ENCODE results near the gene MAG.
A peak's percentile ranks its signal among the peaks of the same experiment; 100 is the strongest.

MAG gene

GRCh38 chr19:35314031-35314430 is 22.1 kb downstream of the MAG start:
- DNase-seq (ENCODE audit: low read depth in 4 of 4, low spot score in 1 of 4) = no peak

- no peak for DNase-seq (ENCODE audit: low read depth in 4 of 4, low spot score in 1 of 4)
These were observed 23.0 kb downstream of the MAG start for GRCh38 chr19:35314858-35315470.

- no peak for DNase-seq (ENCODE audit: low read depth in 4 of 4, low spot score in 1 of 4)
These were observed 23.9 kb downstream of the MAG start for GRCh38 chr19:35315883-35316282.

- no peak for DNase-seq (ENCODE audit: low read depth in 4 of 4, low spot score in 1 of 4)
These were observed 24.6 kb downstream of the MAG start for GRCh38 chr19:35316560-35316959.

- DNase-seq (ENCODE audit: low read depth in 4 of 4, low spot score in 1 of 4) = no peak
These were observed 25.6 kb downstream of the MAG start for GRCh38 chr19:35317464-35318043.

GRCh38 chr19:35318679-35319448 is 26.9 kb downstream of the MAG start:
- DNase-seq (ENCODE audit: low read depth in 4 of 4, low spot score in 1 of 4) = no peak

GRCh38 chr19:35320065-35320713 is 28.2 kb downstream of the MAG start:
- no peak for DNase-seq (ENCODE audit: low read depth in 4 of 4, low spot score in 1 of 4)

GRCh38 chr19:35321291-35321690 is 29.3 kb downstream of the MAG start:
- no peak for DNase-seq (ENCODE audit: low read depth in 4 of 4, low spot score in 1 of 4)

GRCh38 chr19:35322014-35322413 is 30.1 kb downstream of the MAG start:
- DNase-seq (ENCODE audit: low read depth in 4 of 4, low spot score in 1 of 4) = no peak

- no peak for DNase-seq (ENCODE audit: low read depth in 4 of 4, low spot score in 1 of 4)
These were observed 35.7 kb downstream of the MAG start for GRCh38 chr19:35327642-35328041.

GRCh38 chr19:35328851-35329285 is 36.9 kb downstream of the MAG start, which contains the start of gene CD22:
Gene CD22, plus strand, starts transcription at chr19:35329187. Its CDS starts 2,854 bp downstream, at chr19:35332041.
- no peak for DNase-seq (ENCODE audit: low read depth in 4 of 4, low spot score in 1 of 4)

GRCh38 chr19:35329323-35329722 is 37.4 kb downstream of the MAG start:
- DNase-seq (ENCODE audit: low read depth in 4 of 4, low spot score in 1 of 4) = no peak

GRCh38 chr19:35330475-35330874 is 38.5 kb downstream of the MAG start:
- no peak for DNase-seq (ENCODE audit: low read depth in 4 of 4, low spot score in 1 of 4)

- DNase-seq (ENCODE audit: low read depth in 4 of 4, low spot score in 1 of 4) = no peak
These were observed 39.7 kb downstream of the MAG start for GRCh38 chr19:35331551-35332214.

GRCh38 chr19:35332817-35333216 is 40.9 kb downstream of the MAG start:
- peak in 1 of 4 experiments; percentile 9 for DNase-seq (ENCODE audit: low read depth in 4 of 4, low spot score in 1 of 4)

- DNase-seq (ENCODE audit: low read depth in 4 of 4, low spot score in 1 of 4) = no peak
These were observed 42.3 kb downstream of the MAG start for GRCh38 chr19:35334144-35334753.

GRCh38 chr19:35336166-35336955 is 44.4 kb downstream of the MAG start:
- no peak for DNase-seq (ENCODE audit: low read depth in 4 of 4, low spot score in 1 of 4)

GRCh38 chr19:35337097-35337983 is 45.4 kb downstream of the MAG start:
- DNase-seq (ENCODE audit: low read depth in 4 of 4, low spot score in 1 of 4) = no peak

GRCh38 chr19:35337984-35338296 is 46.0 kb downstream of the MAG start:
- no peak for DNase-seq (ENCODE audit: low read depth in 4 of 4, low spot score in 1 of 4)

Data from stimulated activated CD4-positive, alpha-beta T cell treated with anti-CD3 and anti-CD28 coated beads, Interleukin-1b, Interleukin-23, amount 100 ng/mL, for 24 hours (primary cell).